ENCODE data around the gene NPIPB9.
"Not testable (repeated sequence)": the region's sequence is repeated elsewhere in the genome, so short reads cannot be mapped to it uniquely, and the experiment has no call there.

The NPIPB9 gene

GRCh38 chr16:28802235-28803019, 50.8 kb downstream of the NPIPB9 start:
- peak; percentile 54 for TF ChIP-seq CTCF (IDR thresholded peaks at IDR 0.05; ENCODE audit: low read depth, low read length)
- H3K4me1 ChIP-seq; H3K27me3 ChIP-seq; H3K9me3 ChIP-seq; H3K36me3 ChIP-seq; H3K4me3 ChIP-seq (ENCODE audit: low read depth, low read length): not testable (repeated sequence)
- DNase-seq: peak; percentile 80

GRCh38 chr16:28807445-28808120, 56.0 kb downstream of the NPIPB9 start:
- not testable (repeated sequence) for H3K9me3 ChIP-seq; H3K36me3 ChIP-seq; H3K4me1 ChIP-seq; DNase-seq; H3K27me3 ChIP-seq; H3K4me3 ChIP-seq (ENCODE audit: low read depth, low read length)

GRCh38 chr16:28820016-28820415, 68.4 kb downstream of the NPIPB9 start:
- Histone ChIP-seq H3K36me3 (peaks cover 10% of the 10 kb centered on the region), H3K27me3 (no peaks in the 10 kb centered on the region), H3K9me3 (no peaks in the 10 kb centered on the region), H3K4me3 (ENCODE audit: low read depth, low read length) (no peak overlapping the region), H3K4me1 (no peaks in the 10 kb centered on the region)
- DNase-seq: no peak
- no peak for TF ChIP-seq CTCF (IDR thresholded peaks at IDR 0.05; ENCODE audit: low read depth, low read length)

- H3K9me3 ChIP-seq; H3K4me1 ChIP-seq; H3K27me3 ChIP-seq; H3K4me3 ChIP-seq (ENCODE audit: low read depth, low read length); DNase-seq: not testable (repeated sequence)
- H3K36me3 ChIP-seq: peaks cover 16% of the 10 kb centered on the region
Measured at GRCh38 chr16:28820546-28820945, 69.0 kb downstream of the NPIPB9 start.

GRCh38 chr16:28821874-28822519, 70.4 kb downstream of the NPIPB9 start:
- no peak for DNase-seq
- no peak for TF ChIP-seq CTCF (IDR thresholded peaks at IDR 0.05; ENCODE audit: low read depth, low read length)
- Histone ChIP-seq H3K4me1 (no peaks in the 10 kb centered on the region), H3K9me3 (no peaks in the 10 kb centered on the region), H3K27me3 (no peaks in the 10 kb centered on the region), H3K36me3 (peaks cover 30% of the 10 kb centered on the region), H3K4me3 (ENCODE audit: low read depth, low read length) (peak overlapping the region; percentile 82)

Measured in BE2C (cell line).